ENCODE data around the gene STK24.
A peak's percentile ranks its signal among the peaks of the same experiment; 100 is the strongest.

The STK24 gene

DNA sequence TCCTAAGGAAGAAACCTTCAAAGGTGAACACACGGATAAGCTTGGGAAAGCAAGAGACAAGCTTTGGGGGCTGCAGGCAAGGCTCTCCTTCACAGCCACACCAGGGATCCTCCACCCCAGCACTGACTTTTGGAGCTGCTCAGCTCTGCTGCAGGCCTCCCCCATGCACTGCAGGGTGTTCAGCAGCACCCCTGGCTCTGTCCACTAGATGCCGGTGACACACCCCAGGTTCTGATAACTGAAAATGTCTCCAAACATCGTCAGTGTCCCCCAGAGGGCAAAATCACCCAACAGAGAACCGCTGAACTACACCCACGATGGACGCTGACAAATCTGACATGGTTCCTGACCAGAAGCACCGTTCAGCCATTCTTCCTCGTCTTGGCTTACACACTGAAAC, 90.5 kb downstream of the STK24 start:
- DNase-seq, result peak; percentile 46

GRCh38 chr13:98485561-98485960, 91.3 kb downstream of the STK24 start:
- DNase-seq, result peak; percentile 54

DNA sequence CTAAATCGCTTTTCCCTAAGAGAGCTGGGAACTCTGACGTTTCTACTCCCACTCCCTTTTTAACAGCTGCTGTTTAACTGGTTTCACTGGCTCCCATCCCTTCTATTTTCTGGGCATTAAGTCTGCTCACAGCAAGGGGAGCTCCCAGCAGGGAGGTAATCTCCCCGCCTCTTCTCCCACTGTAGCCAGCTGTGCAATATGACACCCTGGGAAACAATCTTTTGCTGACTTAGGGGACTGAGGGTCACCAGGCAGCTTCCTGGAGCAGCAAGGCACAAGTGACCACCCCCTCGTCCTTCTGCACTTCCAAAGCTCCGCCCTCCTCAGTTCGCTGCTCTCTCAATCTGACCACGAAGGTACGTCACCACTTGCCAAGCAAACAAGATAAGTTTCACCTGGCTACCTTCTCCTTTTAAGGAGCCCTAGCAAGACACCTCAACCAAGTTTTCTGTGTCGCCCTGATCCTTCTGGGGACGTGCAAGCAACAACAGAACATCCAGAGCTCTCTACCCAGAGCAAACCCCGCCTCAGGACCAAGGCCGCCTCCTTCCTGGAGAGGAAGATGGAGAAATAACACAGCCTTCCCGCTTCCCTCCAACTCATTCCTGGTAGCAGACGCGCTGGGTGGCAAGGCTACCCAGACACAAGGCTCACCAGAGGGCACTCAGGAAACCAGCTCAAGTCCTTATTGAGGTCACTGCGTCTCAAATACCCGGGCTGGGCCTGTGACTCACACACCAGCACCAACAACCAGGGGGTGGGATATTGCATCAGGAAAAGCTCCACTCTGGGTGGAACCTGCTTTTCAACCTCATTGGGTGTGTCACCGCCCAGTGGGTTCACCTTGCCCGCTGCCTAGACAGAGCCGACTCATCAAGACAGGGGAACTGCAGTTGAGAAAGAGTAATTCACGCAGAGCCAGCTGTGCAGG, 92.4 kb downstream of the STK24 start:
- DNase-seq, result peak; percentile 99

- DNase-seq, result no peak
These were observed 93.2 kb downstream of the STK24 start for GRCh38 chr13:98483601-98484288.

GRCh38 chr13:98482476-98483444, 94.1 kb downstream of the STK24 start:
- DNase-seq, result peak; percentile 72

DNA sequence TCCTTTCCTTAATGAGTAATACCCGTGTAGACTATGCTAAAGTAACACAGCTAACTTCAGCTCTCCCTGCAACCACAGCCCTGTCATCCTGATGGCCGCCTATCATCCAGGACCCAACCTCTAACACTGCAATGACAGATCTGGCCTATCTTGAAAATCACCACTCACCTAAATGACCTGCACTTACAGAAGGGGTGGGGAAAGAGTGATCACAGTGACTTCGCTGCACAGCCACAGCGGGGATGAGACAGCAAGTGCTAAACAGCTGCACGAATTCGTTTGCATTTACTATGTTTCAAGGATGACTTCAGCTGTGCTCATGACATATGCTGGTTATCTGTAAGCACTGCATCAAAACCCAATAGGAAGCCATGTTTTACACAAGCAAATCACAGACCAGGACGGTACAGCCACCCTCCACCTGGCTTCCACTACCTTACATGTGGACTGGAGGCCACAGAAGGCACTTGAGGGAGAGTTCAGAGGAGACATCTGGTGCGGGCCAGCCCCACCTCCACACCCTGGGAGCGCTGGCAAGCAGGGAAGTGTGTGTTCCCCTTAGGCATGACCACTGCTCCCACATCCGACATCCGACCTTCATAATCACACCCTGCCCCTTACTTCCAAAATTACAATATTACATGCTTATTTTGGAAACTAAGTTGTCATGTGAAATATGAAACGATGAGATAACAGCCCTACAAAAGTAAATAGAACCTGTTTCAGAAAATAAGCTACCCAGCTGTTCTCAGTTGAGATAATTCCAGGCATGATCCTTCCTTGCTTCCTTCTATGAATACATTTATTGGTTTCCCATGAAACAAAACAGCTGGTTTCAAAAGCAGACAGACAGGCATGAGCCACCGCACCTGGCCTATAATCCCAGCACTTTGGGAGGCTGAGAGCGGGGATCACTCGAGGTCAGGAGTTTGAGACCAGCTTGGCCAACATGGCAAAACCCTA, 95.7 kb downstream of the STK24 start:
- DNase-seq, result peak; percentile 68

- no peak for DNase-seq
These were observed 97.4 kb downstream of the STK24 start for GRCh38 chr13:98479496-98480003.

- no peak for DNase-seq
These were observed 98.4 kb downstream of the STK24 start for GRCh38 chr13:98478189-98479129.

DNA sequence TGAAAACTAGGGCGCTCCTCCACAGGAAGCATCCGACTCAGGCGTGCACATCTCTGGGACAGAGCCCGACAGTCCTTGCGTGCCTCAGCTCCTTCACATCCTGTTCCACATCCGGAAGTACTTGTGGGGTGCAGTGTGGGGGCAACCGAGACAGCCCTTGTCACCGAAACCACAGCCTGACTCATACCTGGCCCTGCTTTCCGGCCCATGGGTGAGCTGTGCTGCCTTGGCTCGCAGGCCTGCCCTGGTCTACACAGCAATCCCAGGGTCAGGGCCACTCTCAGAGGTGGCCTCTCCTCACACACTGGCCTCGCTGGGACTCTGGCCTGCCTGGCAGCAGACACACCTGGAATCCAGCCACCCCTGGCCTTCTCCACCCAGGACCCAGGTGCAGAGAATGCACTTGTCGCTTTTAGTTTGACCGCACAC, 100.4 kb downstream of the STK24 start:
- DNase-seq, result peak; percentile 93

- peak; percentile 85 for DNase-seq
These were observed 100.8 kb downstream of the STK24 start for GRCh38 chr13:98476106-98476505.

DNA sequence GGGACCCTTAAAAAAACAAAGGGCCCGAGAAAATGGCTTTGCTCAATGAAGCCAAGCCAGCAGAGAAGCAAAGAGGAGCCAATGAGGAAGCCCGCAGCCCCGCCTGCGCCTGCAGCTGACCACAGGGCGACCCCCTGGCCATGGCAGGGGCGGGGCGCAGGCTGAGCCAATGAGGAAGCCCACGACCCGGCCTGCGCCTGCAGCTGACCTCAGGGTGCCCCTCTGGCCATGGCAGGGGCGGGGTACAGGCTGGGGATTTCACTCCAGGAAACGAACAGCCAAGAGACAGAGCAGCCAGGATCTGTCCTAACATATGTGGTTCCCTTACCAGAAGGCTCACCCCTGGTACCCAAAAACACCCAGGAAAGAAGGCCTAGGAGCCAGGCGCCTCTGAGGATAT, 101.4 kb downstream of the STK24 start:
- peak; percentile 82 for DNase-seq

DNA sequence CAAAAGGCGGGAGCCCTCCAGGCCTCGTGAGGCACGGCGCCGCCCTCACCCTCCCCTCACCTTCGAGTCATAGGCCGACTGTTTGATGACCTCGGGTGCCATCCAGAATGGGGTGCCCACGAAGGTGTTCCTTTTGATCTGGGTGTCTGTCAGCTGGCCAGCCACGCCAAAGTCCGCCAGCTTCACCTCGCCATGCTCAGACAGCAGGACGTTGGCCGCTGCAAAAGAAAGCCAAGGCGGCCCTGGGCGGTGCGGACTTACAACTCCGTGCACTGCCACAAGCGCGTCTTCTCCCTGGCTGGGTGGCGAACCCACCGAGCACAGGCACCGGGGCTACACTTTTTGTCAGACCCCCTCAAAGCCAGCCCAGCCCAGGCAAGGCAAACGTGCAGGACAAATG, 102.1 kb downstream of the STK24 start:
- no peak for DNase-seq

- no peak for DNase-seq
These were observed 102.6 kb downstream of the STK24 start for GRCh38 chr13:98474292-98474691.

DNA sequence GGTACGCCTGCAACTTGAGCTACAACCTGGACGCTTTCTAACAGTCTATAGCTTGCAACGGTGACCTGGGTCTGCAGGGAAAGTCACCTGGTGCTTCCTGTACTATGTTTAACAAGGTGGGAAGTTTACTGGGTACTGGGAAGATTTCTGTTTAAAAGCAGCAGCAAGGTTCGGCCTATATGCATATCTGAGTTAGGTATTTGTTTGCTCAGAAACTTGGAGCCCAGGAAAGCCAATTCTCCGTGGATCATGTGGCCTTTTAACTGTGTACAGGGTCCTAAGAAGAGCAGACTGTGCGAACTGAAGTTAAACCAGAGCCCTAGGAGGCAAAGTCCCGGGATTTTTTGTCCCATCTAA, 103.1 kb downstream of the STK24 start:
- no peak for DNase-seq

- DNase-seq, result no peak
These were observed 103.6 kb downstream of the STK24 start for GRCh38 chr13:98473135-98473787.

DNA sequence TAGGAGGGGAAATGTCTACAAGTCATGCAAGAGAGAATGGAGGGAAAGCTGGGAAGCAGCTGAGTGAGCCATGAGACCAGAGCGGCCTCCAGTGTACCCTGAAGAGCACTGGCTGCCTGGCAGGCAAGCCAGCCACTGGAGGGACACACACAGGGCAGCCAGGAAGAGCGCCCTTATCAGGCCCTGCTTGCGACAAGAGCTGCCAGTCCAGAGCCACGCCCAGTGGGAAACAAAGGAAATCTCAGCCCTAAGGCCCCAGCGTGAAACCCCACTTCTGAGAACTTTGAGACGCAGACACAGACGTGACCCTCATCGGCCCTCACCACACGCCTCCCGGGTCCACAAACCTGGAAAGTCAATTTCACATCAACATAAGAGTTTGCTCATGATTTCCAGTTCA, 105.0 kb downstream of the STK24 start:
- DNase-seq, result no peak

GRCh38 chr13:98470920-98471319, 106.0 kb downstream of the STK24 start:
- peak; percentile 72 for DNase-seq

GRCh38 chr13:98468929-98469328, 108.0 kb downstream of the STK24 start:
- DNase-seq, result no peak

DNA sequence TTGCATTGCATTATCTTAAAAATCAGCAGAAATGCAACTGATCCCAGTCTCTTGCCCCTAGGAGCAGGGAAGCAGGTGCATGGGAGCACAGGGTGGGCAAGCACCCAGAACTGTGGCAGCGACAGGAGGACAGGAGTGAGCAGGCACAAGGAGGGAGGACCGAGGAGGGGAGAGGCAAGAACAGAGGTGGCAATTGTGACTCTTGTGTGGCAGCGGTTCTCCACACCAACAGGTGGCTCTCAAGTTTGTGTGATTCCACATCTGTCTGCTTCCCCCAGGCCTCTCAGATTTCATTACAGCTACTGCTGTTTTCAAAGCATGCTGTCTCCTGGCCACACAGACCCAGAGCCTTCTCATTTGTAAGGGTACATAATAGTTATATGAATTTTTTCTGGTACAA, 108.5 kb downstream of the STK24 start:
- no peak for DNase-seq

Measured in islet precursor cell (in vitro differentiated cells).